GM12865 (cell line): ENCODE results near the gene CA5A.
A peak's percentile ranks its signal among the peaks of the same experiment; 100 is the strongest.

Experiments
- DNase-seq: peaks from one replicate; pipeline ENCODE4 v3.0.0; 2010; ENCODE audit warnings: low read depth
- H3K4me3 ChIP-seq: 2 replicates; pipeline ENCODE4 v1.5.1; 2011; ENCODE audit warnings: mild to moderate bottlenecking, low read depth, low read length, control low read depth
- TF ChIP-seq, protein P1 (sequence below): IDR thresholded peaks from 2 replicates; pipeline ENCODE4 v1.5.1; 2011; ENCODE audit warnings: low read length, control low read depth, low read depth, inconsistent platforms; ENCODE audit not compliant: insufficient read depth; ENCODE audit errors: missing control alignments

CA5A gene

DNA sequence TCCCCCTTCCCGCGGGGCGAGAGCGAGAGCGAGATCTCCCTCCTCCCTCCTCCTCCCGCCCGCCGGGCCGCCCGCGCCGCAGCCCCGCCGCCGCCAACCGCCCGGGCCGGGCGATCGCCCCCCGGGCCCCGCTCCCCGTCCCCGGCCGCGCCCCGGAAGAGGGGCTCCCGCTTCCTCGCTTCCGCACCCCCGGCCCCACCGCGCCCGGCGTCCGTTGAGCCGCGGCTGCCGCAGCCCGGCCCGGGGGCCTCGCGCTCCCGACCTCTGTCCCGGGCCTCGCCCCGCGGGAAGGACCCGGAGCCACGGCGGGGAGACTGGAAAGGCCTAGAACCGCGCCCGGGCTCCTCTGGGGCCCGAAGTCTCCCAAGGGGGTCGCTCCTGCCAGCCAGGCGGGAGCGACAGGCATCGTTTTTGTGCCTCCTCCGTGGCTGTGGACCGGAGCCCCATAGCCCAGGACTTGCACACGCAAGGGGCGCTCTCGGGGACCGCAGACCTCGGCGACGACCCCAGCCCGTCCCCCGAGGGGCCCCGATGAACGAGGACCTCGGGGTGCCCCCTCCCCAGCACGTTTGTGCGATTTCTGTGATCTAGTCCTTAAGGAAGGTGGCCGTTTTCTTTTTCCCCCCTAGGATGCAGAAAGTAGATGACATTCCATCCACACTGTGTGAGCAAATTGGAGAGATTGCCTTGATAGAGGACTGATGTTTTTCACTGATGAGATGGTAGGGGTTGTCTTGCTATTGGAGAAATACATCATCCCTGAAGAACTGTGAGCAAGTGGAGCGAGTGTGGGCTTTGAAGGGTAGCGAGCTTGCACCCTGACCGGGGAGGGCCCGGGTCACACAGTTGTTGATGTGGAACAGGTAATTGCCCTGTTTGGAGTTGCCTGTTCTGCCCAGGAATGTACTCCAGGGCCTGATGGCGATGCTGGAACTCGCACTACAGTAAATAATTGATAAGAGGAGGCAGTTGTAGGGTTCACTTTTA, 15.5 kb upstream of the CA5A start:
- TF ChIP-seq, protein P1, sequence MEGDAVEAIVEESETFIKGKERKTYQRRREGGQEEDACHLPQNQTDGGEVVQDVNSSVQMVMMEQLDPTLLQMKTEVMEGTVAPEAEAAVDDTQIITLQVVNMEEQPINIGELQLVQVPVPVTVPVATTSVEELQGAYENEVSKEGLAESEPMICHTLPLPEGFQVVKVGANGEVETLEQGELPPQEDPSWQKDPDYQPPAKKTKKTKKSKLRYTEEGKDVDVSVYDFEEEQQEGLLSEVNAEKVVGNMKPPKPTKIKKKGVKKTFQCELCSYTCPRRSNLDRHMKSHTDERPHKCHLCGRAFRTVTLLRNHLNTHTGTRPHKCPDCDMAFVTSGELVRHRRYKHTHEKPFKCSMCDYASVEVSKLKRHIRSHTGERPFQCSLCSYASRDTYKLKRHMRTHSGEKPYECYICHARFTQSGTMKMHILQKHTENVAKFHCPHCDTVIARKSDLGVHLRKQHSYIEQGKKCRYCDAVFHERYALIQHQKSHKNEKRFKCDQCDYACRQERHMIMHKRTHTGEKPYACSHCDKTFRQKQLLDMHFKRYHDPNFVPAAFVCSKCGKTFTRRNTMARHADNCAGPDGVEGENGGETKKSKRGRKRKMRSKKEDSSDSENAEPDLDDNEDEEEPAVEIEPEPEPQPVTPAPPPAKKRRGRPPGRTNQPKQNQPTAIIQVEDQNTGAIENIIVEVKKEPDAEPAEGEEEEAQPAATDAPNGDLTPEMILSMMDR: no peak
- peak; percentile 56 for DNase-seq
- peak overlapping the region; percentile 93 for H3K4me3 ChIP-seq

- peak; percentile 100 for DNase-seq
- H3K4me3 ChIP-seq: peak within 1 kb of the TSS; percentile 93
- TF ChIP-seq, protein P1: peak; percentile 63
These were observed 14.6 kb upstream of the CA5A start, which contains the start of gene BANP for GRCh38 chr16:87950765-87951551. BANP (plus strand) TSS chr16:87951434; CDS start chr16:87975116, 23,682 bp downstream.

- H3K4me3 ChIP-seq: no peak overlapping the region
- no peak for DNase-seq
- TF ChIP-seq, protein P1: no peak
These were observed 12.9 kb upstream of the CA5A start for GRCh38 chr16:87949071-87949744.

GRCh38 chr16:87948735-87949070, 12.4 kb upstream of the CA5A start:
- no peak for DNase-seq
- no peak overlapping the region for H3K4me3 ChIP-seq
- TF ChIP-seq, protein P1: no peak

DNA sequence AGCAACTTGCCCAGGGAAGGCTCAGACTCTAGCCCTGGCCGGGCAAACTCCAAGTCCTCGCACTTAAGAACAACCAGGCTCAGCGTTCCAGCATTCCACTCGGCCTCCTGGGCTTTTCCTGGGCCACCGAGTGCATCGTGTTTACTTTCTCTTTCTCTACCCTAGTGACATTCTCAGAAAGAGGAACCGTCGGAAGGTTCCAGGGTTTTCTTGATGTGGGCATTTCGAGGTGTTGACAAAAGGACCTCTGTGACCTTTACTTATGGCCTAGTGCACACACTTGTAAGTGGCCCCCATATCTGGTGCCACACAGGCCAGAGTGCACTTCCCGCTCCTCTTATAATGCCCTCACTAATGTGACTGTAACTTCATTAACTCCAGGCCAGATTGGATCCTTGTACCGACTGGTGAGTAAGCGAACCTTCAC, 11.8 kb upstream of the CA5A start:
- TF ChIP-seq, protein P1: no peak
- no peak for DNase-seq
- H3K4me3 ChIP-seq: no peak overlapping the region

GRCh38 chr16:87947356-87948118, 11.2 kb upstream of the CA5A start:
- TF ChIP-seq, protein P1: no peak
- no peak for DNase-seq
- H3K4me3 ChIP-seq: no peak overlapping the region
